DMS 273 (cell line): ENCODE measurements around the gene SEC22C.

Experiments
- DNase-seq: peaks from one replicate; lab custom pipeline; 2025; ENCODE audit not compliant: unreplicated experiment; lab: John Stamatoyannopoulos, UW

Gene SEC22C

GRCh38 chr3:42499478-42499871 lies 82.3 kb downstream of the SEC22C start:
- DNase-seq, result no peak

- DNase-seq, result no peak
Observed at GRCh38 chr3:42498791-42499477, 82.8 kb downstream of the SEC22C start.

GRCh38 chr3:42498034-42498433 lies 83.7 kb downstream of the SEC22C start:
- no peak for DNase-seq
